Heart right ventricle (tissue), 16 donors: ENCODE data around the gene CPNE5. TPM values are rescaled to one million over a fixed set of nuclear protein-coding genes. Genes with fewer than 3 reads are reported as not detected.

Source experiments
- ATAC-seq, 8 donors: fragments of 200-7000 bp; cut with Tn5 transposase; one replicate each; pipeline ENCODE4 v1.9.1; 2020; ENCODE audit warnings: mild to moderate bottlenecking in 8 of 8, moderate library complexity in 8 of 8, moderate number of reproducible peaks in 1 of 8
- DNase-seq, 2 donors: peaks; one replicate each; pipeline ENCODE4 v3.0.0-alpha.2; 2020
- H3K27ac ChIP-seq, 10 donors: fragments of 200-600 bp; sonication (generic) in 2 of 10; one replicate each; pipeline versions ENCODE4 v1.5.0 to v1.8.0; 2020 to 2022; ENCODE audit warnings: mild to moderate bottlenecking in 3 of 10
- H3K27me3 ChIP-seq, 7 donors: fragments of 200-600 bp; one replicate each; pipeline ENCODE4 v1.8.0; 2021 to 2022; ENCODE audit warnings: mild to moderate bottlenecking in 2 of 7
- H3K36me3 ChIP-seq, 9 donors: fragments of 200-600 bp; sonication (generic) in 1 of 9; one replicate each; pipeline versions ENCODE4 v1.5.0 to v1.8.0; 2020 to 2022; ENCODE audit warnings: mild to moderate bottlenecking in 2 of 9
- H3K4me1 ChIP-seq, 9 donors: fragments of 200-600 bp; sonication (generic) in 1 of 9; one replicate each; pipeline versions ENCODE4 v1.5.0 to v1.8.0; 2020 to 2022; ENCODE audit warnings: mild to moderate bottlenecking in 4 of 9
- H3K4me3 ChIP-seq, 10 donors: fragments of 200-600 bp; sonication (generic) in 2 of 10; one replicate each; pipeline versions ENCODE4 v1.5.0 to v1.8.0; 2020 to 2022; ENCODE audit warnings: mild to moderate bottlenecking in 7 of 10, moderate library complexity in 2 of 10
- H3K9me3 ChIP-seq, 11 donors: fragments of 200-600 bp in 10 of 11; sonication (generic) in 2 of 11; one replicate each; pipeline versions ENCODE4 v1.5.0 to v1.8.0; 2013 to 2022; ENCODE audit warnings: mild to moderate bottlenecking in 2 of 11, control low read depth in 1 of 11, moderate library complexity in 1 of 11
- CTCF ChIP-seq, 9 donors: fragments of 200-600 bp; sonication (generic) in 2 of 9; IDR thresholded peaks; one replicate each; pipeline versions ENCODE4 v1.5.0 to v1.8.0; 2021 to 2022; ENCODE audit warnings: antibody characterized with exemption in 9 of 9, mild to moderate bottlenecking in 5 of 9, moderate library complexity in 1 of 9
- WGBS, 2 donors: extraction: QIAGEN DNeasy Blood & Tissue Kit; methylation state at CpG; one replicate each; pipeline ENCODE4 v1.1.7; 2013; ENCODE audit warnings: inconsistent platforms in 1 of 2; 5-methylcytosine and 5-hydroxymethylcytosine counted together
- intact Hi-C, 10 donors: fragments of 100-400 bp; cut with DNase I; formaldehyde crosslinking; loops; one replicate each; pipeline versions ENCODE4 v1.11.1 to v1.14.2; 2022
- polyA plus RNA-seq, 2 donors: library from polyadenylated mRNA; stranded (reverse); fragments of 200-250 nt; gene quantifications; one replicate each; pipeline ENCODE4 v1.2.3, GENCODE V29; 2013
- total RNA-seq, 10 donors: library from RNA; stranded (reverse); fragmentation: NEBNext Ultra II Directional in 3 of 10; extraction: Animal tissue kit (Norgen Biotek cat#: 25700) in 3 of 10; gene quantifications; one replicate each; pipeline versions ENCODE4 v1.2.1 to v1.2.4, GENCODE V29; 2021 to 2023
- donor health status: Arrhythmogenic right ventricular cardiomyopathy.
- donor health status: ischemic (EF 13 %, LVEDD 7.1; RV severe dilation, severe dysfunction).
- donor health status: healthy with polysubstance abuse.
- donor health status: DM: no; HTN: yes; CAD: no.
- donor health status: DM: no; HTN: no; CAD: no.
- donor health status: ischemic (EF 25% LVEDD 6.9; RV normal size, moderate dysfunction).
- donor health status: ischemic (EF 25% LVEDD 5.7; RV mildly dilated, moderate dysfunction).
- donor health status: healthy.
- donor health status: DM: yes; HTN: yes; CAD: no.
- donor health status: Ischemic cardiomyopathy.
- donor health status: ischemic (EF 35%, LVEDD 5.7; RV mildly dilated, moderate dysfunction).
- donor health status: nonischemic (EF 11% LVEDD 7.7; RV severe dilation, severe dysfunction).
- donor health status: DM: yes; HTN: yes; CAD: no.
- donor health status: PGD.
- donor health status: ischemic (EF 29% LVEDD 5.4; RV normal size, mild dysfunction).
- donor health status: nonischemic (EF 23%, LVEDD 6.1; RV moderate dilation, normal function).

The CPNE5 gene
- total and polyA plus RNA-seq, 12 donors, result 2.8 to 98.2 (median 24.4) TPM

- DNase-seq, result peak in 1 of 2 donors; percentile 52
- Histone ChIP-seq H3K4me1 (peaks cover 32 to 90% (median 81%) of the 10 kb centered on the region in 9 donors), H3K27ac (peak overlapping the region; percentile 28 to 91 (median 79)), H3K9me3 (no peaks in the 10 kb centered on the region), H3K4me3 (no peak overlapping the region), H3K27me3 (no peaks in the 10 kb centered on the region), H3K36me3 (no peaks in the 10 kb centered on the region)
- ATAC-seq, result peak in 3 of 8 donors; percentile 6 to 11 (median 7)
- TF ChIP-seq CTCF (IDR thresholded peaks at IDR 0.05), result no peak
- WGBS, 2 donors, result 58 to 59% methylated on average over 7 of the region's 7 CpGs
- intact Hi-C loops, result no loop called here
Observed at GRCh38 chr6:36824253-36824652, 15.0 kb downstream of the CPNE5 start.

DNA sequence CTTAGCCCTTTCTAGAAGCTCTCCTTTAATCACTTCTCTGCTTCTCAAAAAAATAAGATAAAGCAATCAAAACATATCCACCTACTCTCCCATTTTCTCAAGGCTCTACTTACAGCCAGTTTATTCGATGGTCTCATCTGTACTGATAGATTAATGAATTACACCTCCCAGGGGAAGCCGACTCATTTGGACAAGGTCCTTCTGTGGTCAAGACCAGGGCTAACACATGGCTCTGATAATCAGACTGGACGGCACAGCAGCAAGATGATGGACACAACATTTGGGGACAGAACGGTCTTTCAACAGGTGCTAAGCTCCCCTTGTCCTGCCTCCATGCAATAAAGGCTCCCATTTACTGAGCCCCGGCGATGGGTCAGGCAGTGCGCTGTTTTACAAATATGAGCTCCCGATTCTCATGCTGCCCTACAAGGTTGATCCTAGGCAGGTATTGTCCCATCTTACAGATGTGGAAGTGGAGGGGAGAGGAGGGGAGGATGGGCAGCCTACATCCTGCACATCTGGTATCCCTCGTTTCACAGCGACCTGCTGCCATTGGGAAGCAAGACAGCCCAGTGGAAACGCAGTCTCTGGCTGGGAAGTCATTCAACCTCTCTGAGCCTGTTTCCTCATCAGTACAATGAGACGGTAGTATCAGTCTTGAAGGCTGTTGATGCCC, 15.7 kb downstream of the CPNE5 start:
- Histone ChIP-seq H3K36me3 (no peaks in the 10 kb centered on the region), H3K9me3 (no peaks in the 10 kb centered on the region), H3K27me3 (no peaks in the 10 kb centered on the region), H3K27ac (peak overlapping the region; percentile 37 to 91 (median 79)), H3K4me1 (peaks cover 32 to 83% (median 78%) of the 10 kb centered on the region in 9 donors), H3K4me3 (no peak overlapping the region)
- intact Hi-C loops, result no loop called here
- no peak for DNase-seq
- no peak for TF ChIP-seq CTCF (IDR thresholded peaks at IDR 0.05)
- ATAC-seq, result no peak
- 81 to 84% methylated on average over 12 of the region's 12 CpGs for WGBS, 2 donors

DNA sequence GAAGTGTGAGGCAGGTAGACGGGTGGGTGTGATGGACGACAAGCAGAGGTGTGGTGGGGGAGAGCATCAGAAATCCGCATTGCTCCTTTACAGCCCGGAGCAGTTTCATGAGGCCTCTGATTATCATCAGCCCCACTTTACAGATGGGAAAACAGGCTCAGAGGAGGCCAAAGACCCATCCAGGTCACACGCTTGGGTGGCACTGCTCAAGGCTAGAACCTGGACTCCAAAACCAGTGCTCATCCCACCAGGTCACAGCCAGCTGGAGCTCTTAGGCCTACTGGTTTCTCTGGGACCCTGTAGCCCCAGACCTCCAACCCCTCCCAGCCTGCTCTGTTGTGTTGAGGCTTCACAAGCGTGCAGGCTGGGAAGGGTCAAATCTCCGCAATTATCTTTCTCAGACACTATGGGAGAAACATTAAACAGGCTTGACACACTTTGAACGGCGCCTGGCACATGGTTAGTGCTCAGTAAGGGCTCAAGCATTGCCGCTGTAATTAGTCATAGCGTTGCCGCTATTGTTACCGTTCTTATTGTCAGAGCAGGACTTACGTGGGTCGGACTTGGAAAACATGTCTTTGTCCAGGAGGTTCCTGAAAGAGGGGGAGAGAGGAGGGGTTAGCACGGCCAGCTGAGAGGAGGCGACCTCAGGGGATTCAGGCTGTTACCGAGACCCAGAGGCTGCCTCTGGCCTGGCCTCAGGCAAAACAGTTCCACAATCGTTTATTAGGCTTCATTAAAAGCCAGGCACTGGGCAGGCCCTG, 16.6 kb downstream of the CPNE5 start:
- H3K4me1 ChIP-seq, result peaks cover 32 to 74% (median 69%) of the 10 kb centered on the region in 9 donors
- WGBS, 2 donors, result 67 to 69% methylated on average over 19 of the region's 19 CpGs
- peak in 1 of 2 donors; percentile 73 for DNase-seq

More for the DNA sequence above, 16.6 kb downstream of the CPNE5 start:
- Histone ChIP-seq H3K36me3 (no peaks in the 10 kb centered on the region), H3K27me3 (no peaks in the 10 kb centered on the region), H3K9me3 (no peaks in the 10 kb centered on the region), H3K27ac (peak overlapping the region; percentile 37 to 91 (median 81)), H3K4me3 (no peak overlapping the region)
- no peak for TF ChIP-seq CTCF (IDR thresholded peaks at IDR 0.05)
- intact Hi-C loops, result no loop called here
- peak; percentile 3 to 69 (median 66) for ATAC-seq
